B cell (primary cell): ENCODE data around the gene GALM. TPM values are rescaled to one million over a fixed set of nuclear protein-coding genes. Genes with fewer than 3 reads are reported as not detected.

Source experiments
- ATAC-seq: fragments of 200-7000 bp; cut with Tn5 transposase; one replicate; pipeline ENCODE4 v1.10.0; 2021; ENCODE audit warnings: low read depth, mild to moderate bottlenecking, moderate number of reproducible peaks, moderate library complexity
- CTCF ChIA-PET: fragments of 350-600 bp; sonication (Branson Sonifier 250); formaldehyde crosslinking; loops from one replicate; lab custom pipeline; 2021; ENCODE audit warnings: antibody characterized with exemption, inconsistent platforms; lab: Charles Lee
- POLR2A ChIA-PET: fragments of 350-600 bp; sonication (Branson Sonifier 250); formaldehyde crosslinking; loops from one replicate; lab custom pipeline; 2021; ENCODE audit warnings: antibody characterized with exemption; lab: Charles Lee
- DNase-seq: peaks from one replicate; pipeline ENCODE4 v3.0.0; 2013
- H2AFZ ChIP-seq: 2 replicates; pipeline ENCODE4 v1.6.1; 2012; ENCODE audit warnings: mild to moderate bottlenecking, low read depth, low read length; ENCODE audit not compliant: insufficient read depth, poor library complexity, severe bottlenecking
- H3K27ac ChIP-seq, 2 donors: 1 replicate in 1 of 2; 2 replicates in 1 of 2; pipeline ENCODE4 v1.5.1; 2012 to 2013; ENCODE audit warnings: low read length in 2 of 2, mild to moderate bottlenecking in 2 of 2, moderate library complexity in 1 of 2
- H3K27me3 ChIP-seq, 4 experiments: fragments of 200-600 bp in 1 of 4; sonication (generic) in 1 of 4; replicated peaks in 1 of 4; 1 replicate in 2 of 4; 2 replicates in 2 of 4; pipeline versions ENCODE4 v1.6.1 to v1.7.0; 2013 to 2016; ENCODE audit warnings: low read length in 3 of 4, mild to moderate bottlenecking in 2 of 4, mixed read lengths in 1 of 4, moderate library complexity in 1 of 4; ENCODE audit not compliant: insufficient read depth in 4 of 4, control insufficient read depth in 3 of 4; ENCODE audit errors: control extremely low read depth in 1 of 4
- H3K36me3 ChIP-seq, 2 experiments: replicated peaks in 1 of 2; 1 replicate in 1 of 2; 2 replicates in 1 of 2; pipeline versions ENCODE4 v1.6.1 to v1.7.1; 2013; ENCODE audit warnings: low read length in 1 of 2; ENCODE audit not compliant: insufficient read depth in 2 of 2, control insufficient read depth in 1 of 2; ENCODE audit errors: control extremely low read depth in 1 of 2, extremely low read depth in 1 of 2
- H3K4me1 ChIP-seq, 2 donors: fragments of 200-600 bp in 1 of 2; sonication (generic) in 1 of 2; 1 replicate in 1 of 2; 2 replicates in 1 of 2; pipeline versions ENCODE4 v1.5.1 to v1.6.1; 2013 to 2017; ENCODE audit warnings: low read length in 2 of 2; ENCODE audit not compliant: control insufficient read depth in 2 of 2, insufficient read depth in 2 of 2
- H3K4me2 ChIP-seq: replicated peaks from 2 replicates; pipeline ENCODE3; 2012; ENCODE audit warnings: mild to moderate bottlenecking, low read depth, low read length; ENCODE audit not compliant: poor library complexity, severe bottlenecking
- H3K4me3 ChIP-seq, 5 experiments: fragments of 200-600 bp in 1 of 5; sonication (generic) in 1 of 5; 1 replicate in 3 of 5; 2 replicates in 2 of 5; pipeline versions ENCODE4 v1.5.1 to v1.7.0; 2011 to 2016; ENCODE audit warnings: low read length in 4 of 5, mild to moderate bottlenecking in 4 of 5, low read depth in 2 of 5, control low read depth in 1 of 5, moderate library complexity in 1 of 5; ENCODE audit not compliant: insufficient read depth in 1 of 5; ENCODE audit errors: control extremely low read depth in 1 of 5, extremely low read depth in 1 of 5
- H3K79me2 ChIP-seq: fragments of 200-600 bp; sonication (generic); one replicate; pipeline ENCODE4 v1.6.0; 2016; ENCODE audit warnings: low read length; ENCODE audit not compliant: control insufficient read depth, insufficient read depth
- H3K9ac ChIP-seq: fragments of 200-600 bp; sonication (generic); 2 replicates; pipeline ENCODE4 v1.6.1; 2017; ENCODE audit warnings: mild to moderate bottlenecking, low read length, moderate library complexity
- H3K9me3 ChIP-seq, 3 donors: one replicate each; pipeline versions ENCODE4 v1.6.1 to v1.7.1; 2013; ENCODE audit warnings: low read length in 2 of 3; ENCODE audit not compliant: control insufficient read depth in 2 of 3, insufficient read depth in 1 of 3; ENCODE audit errors: control extremely low read depth in 1 of 3
- H4K20me1 ChIP-seq: 2 replicates; pipeline ENCODE4 v1.6.0; 2012; ENCODE audit warnings: mild to moderate bottlenecking, low read length; ENCODE audit not compliant: insufficient read depth, control insufficient read depth, poor library complexity, severe bottlenecking
- H3K27ac Mint-ChIP-seq: one replicate; pipeline ENCODE4 v1.8.0; 2021; ENCODE audit warnings: mixed read lengths
- H3K27me3 Mint-ChIP-seq: one replicate; pipeline ENCODE4 v1.8.0; 2021; ENCODE audit warnings: mixed read lengths
- H3K4me1 Mint-ChIP-seq: one replicate; pipeline ENCODE4 v1.8.0; 2021; ENCODE audit warnings: mixed read lengths
- H3K4me3 Mint-ChIP-seq: one replicate; pipeline ENCODE4 v1.8.0; 2021; ENCODE audit warnings: mixed read lengths
- H3K9me3 Mint-ChIP-seq: one replicate; pipeline ENCODE4 v1.8.0; 2022; ENCODE audit warnings: mixed read lengths; ENCODE audit not compliant: insufficient read depth
- CTCF ChIP-seq: fragments of 200-600 bp; IDR thresholded peaks from one replicate; pipeline ENCODE4 v1.8.0; 2022; ENCODE audit warnings: antibody characterized with exemption, mild to moderate bottlenecking
- EZH2 ChIP-seq: IDR thresholded peaks from 2 replicates; pipeline ENCODE4 v1.6.1; 2012; ENCODE audit warnings: borderline replicate concordance, low read depth, mild to moderate bottlenecking, moderate library complexity, low read length; ENCODE audit not compliant: insufficient read depth, poor library complexity, severe bottlenecking
- WGBS: methylation state at CpG from one replicate; pipeline ENCODE4 v1.1.5; 2013; ENCODE audit warnings: missing lambda C conversion rate; ENCODE audit not compliant: insufficient coverage; 5-methylcytosine and 5-hydroxymethylcytosine counted together
- intact Hi-C: fragments of 100-400 bp; cut with micrococcal nuclease; formaldehyde crosslinking; loops from one replicate; pipeline ENCODE4 v1.10.0; 2022
- polyA plus RNA-seq: library from polyadenylated mRNA; depleted of rRNA; stranded (reverse); fragments of >200 nt; gene quantifications from 2 replicates; pipeline ENCODE4 v1.2.3, GENCODE V29; 2012
- total RNA-seq, 2 donors: library from RNA; stranded (reverse); fragments of 120-200 nt in 1 of 2; gene quantifications; 1 replicate in 1 of 2; 2 replicates in 1 of 2; pipeline versions ENCODE4 v1.2.3 to v1.2.4, GENCODE V29; 2013 to 2022

GALM gene
- total and polyA plus RNA-seq, 2 donors (not counting 1 experiment from before 2014, with no cell fraction given), result 5.1 to 9.7 TPM

- DNase-seq, result no peak
- H3K36me3 ChIP-seq, result peaks cover 0 to 19% of the 10 kb centered on the region in 2 experiments
- WGBS, result no CpG with 5 or more reads among the region's 1 CpG
- H3K9ac ChIP-seq, result no peak overlapping the region
- no peaks in the 10 kb centered on the region for H3K27me3 ChIP-seq
- no peak overlapping the region for H3K27ac Mint-ChIP-seq
- H3K27ac ChIP-seq, result no peak overlapping the region
- H2AFZ ChIP-seq, result no peak overlapping the region
- no peak overlapping the region for H3K4me3 ChIP-seq
- no peaks in the 10 kb centered on the region for H4K20me1 ChIP-seq
- ATAC-seq, result no peak
- peaks cover 0 to under 1% of the 10 kb centered on the region in 2 donors for H3K4me1 ChIP-seq
- intact Hi-C loops, result no loop called here
- no peaks in the 10 kb centered on the region for H3K9me3 Mint-ChIP-seq
- no peaks in the 10 kb centered on the region for H3K79me2 ChIP-seq
- CTCF ChIA-PET, result interaction anchor here (2.8 kb wide), 1 partner anchor 146 kb away, joined by 17 read pairs; no protein-coding TSS in a partner anchor
- H3K4me3 Mint-ChIP-seq, result no peak overlapping the region
- no peak for TF ChIP-seq CTCF
- TF ChIP-seq EZH2, result no peak
- no peaks in the 10 kb centered on the region for H3K9me3 ChIP-seq
- no peak overlapping the region for H3K4me2 ChIP-seq
- POLR2A ChIA-PET, result no interaction called here
- H3K27me3 Mint-ChIP-seq, result no peaks in the 10 kb centered on the region
- H3K4me1 Mint-ChIP-seq, result peaks cover 5% of the 10 kb centered on the region
These were observed 61.7 kb downstream of the GALM start for GRCh38 chr2:38727661-38728060.

GRCh38 chr2:38728694-38729093, 62.8 kb downstream of the GALM start:
- ChIA-PET POLR2A (no interaction called here), CTCF (interaction anchor here (2.0 to 2.8 kb wide), 2 partner anchors 11 to 147 kb away, joined by 4 to 17 read pairs; no protein-coding TSS in a partner anchor)
- Histone ChIP-seq H3K27ac (no peak overlapping the region), H3K4me3 (no peak overlapping the region), H3K9ac (no peak overlapping the region), H3K27me3 (no peaks in the 10 kb centered on the region), H3K4me1 (no peaks in the 10 kb centered on the region), H2AFZ (no peak overlapping the region), H3K4me2 (no peak overlapping the region), H4K20me1 (no peaks in the 10 kb centered on the region), H3K9me3 (no peaks in the 10 kb centered on the region), H3K79me2 (no peaks in the 10 kb centered on the region), H3K36me3 (peaks cover 0 to 26% of the 10 kb centered on the region in 2 experiments)
- no peak for DNase-seq
- TF ChIP-seq EZH2 (no peak), CTCF (no peak)
- Mint-ChIP-seq H3K4me3 (no peak overlapping the region), H3K27me3 (no peaks in the 10 kb centered on the region), H3K9me3 (no peaks in the 10 kb centered on the region), H3K4me1 (peaks cover 2% of the 10 kb centered on the region), H3K27ac (no peak overlapping the region)
- intact Hi-C loops, result no loop called here
- WGBS, result no CpG with 5 or more reads among the region's 2 CpGs
- ATAC-seq, result no peak
